PC-9 (cell line): ENCODE measurements around the gene TRAPPC3L.

Source experiments
- CTCF ChIP-seq: fragments of 200-600 bp; sonication (generic); conservative IDR thresholded peaks from 2 replicates; pipeline ENCODE4 v1.6.1; 2017; ENCODE audit warnings: mixed run types, antibody characterized with exemption, mild to moderate bottlenecking, moderate library complexity
- EZH2 ChIP-seq: fragments of 200-600 bp; sonication (generic); IDR thresholded peaks from 2 replicates; pipeline ENCODE4 v1.8.0; 2017; ENCODE audit warnings: antibody characterized with exemption, low read depth

- TF ChIP-seq CTCF: no peak
- TF ChIP-seq EZH2: no peak
Observed at GRCh38 chr6:116461331-116461931, 84.1 kb downstream of the TRAPPC3L start, which contains the start of gene CALHM6.
